Transverse colon (tissue), 4 donors: ENCODE measurements around the gene RAI1.

Source experiments
- EP300 ChIP-seq: sonication (generic); formaldehyde crosslinking; IDR thresholded peaks from one replicate; pipeline ENCODE4 v1.6.1; 2017; ENCODE audit warnings: antibody characterized with exemption, low read depth
- POLR2A ChIP-seq: fragments of 450-650 bp; IDR thresholded peaks from one replicate; pipeline ENCODE4 v1.6.1; 2016; ENCODE audit warnings: antibody characterized with exemption, mild to moderate bottlenecking, moderate library complexity
- POLR2AphosphoS5 ChIP-seq, 3 donors: sonication (generic); formaldehyde crosslinking; IDR thresholded peaks; one replicate each; pipeline ENCODE4 v1.6.1; 2016; ENCODE audit warnings: antibody characterized with exemption in 3 of 3
- TF ChIP-seq, protein P1 (sequence below), 5 experiments: fragments of 200-600 bp in 3 of 5; fragments of 450-650 bp in 2 of 5; sonication (generic) in 3 of 5; IDR thresholded peaks; 1 replicate in 2 of 5; 2 replicates in 3 of 5; pipeline ENCODE4 v1.5.1; 2016 to 2017; ENCODE audit warnings: antibody characterized with exemption in 5 of 5, inconsistent platforms in 3 of 5, mild to moderate bottlenecking in 2 of 5, moderate library complexity in 1 of 5

DNA sequence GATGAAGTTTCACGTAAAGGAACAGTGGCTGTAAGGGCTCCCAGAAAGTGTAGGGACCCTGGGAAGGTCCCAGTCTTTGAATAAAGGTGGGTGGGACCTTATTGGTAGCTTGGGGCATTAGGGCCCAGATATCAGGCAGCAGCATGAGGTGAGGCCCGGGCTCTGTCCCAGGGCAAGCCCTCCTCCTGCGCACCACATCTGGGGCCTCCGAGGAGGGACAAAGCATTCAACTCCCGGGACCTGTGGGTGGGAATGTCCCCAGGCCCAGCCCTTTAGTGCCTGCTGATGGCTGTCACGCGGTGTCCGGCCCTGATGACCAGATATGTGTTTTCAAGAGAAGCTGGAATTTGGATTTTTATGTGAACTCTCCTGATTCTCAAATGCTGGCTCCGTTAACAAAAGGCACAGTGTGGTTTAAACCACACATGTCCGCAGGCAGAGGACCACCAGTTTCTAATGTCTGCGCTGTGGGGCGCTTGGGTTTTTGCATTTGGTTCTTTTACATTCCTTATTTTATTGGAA, 30.4 kb downstream of the RAI1 start:
- TF ChIP-seq, protein P1, sequence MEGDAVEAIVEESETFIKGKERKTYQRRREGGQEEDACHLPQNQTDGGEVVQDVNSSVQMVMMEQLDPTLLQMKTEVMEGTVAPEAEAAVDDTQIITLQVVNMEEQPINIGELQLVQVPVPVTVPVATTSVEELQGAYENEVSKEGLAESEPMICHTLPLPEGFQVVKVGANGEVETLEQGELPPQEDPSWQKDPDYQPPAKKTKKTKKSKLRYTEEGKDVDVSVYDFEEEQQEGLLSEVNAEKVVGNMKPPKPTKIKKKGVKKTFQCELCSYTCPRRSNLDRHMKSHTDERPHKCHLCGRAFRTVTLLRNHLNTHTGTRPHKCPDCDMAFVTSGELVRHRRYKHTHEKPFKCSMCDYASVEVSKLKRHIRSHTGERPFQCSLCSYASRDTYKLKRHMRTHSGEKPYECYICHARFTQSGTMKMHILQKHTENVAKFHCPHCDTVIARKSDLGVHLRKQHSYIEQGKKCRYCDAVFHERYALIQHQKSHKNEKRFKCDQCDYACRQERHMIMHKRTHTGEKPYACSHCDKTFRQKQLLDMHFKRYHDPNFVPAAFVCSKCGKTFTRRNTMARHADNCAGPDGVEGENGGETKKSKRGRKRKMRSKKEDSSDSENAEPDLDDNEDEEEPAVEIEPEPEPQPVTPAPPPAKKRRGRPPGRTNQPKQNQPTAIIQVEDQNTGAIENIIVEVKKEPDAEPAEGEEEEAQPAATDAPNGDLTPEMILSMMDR (IDR thresholded peaks at IDR 0.05): no peak
- no peak for TF ChIP-seq POLR2AphosphoS5 (IDR thresholded peaks at IDR 0.05)
- no peak for TF ChIP-seq POLR2A
- no peak for TF ChIP-seq EP300
